Astrocyte (in vitro differentiated cells and primary cell): ENCODE results near the gene TMA7B. TPM values are rescaled to one million over a fixed set of nuclear protein-coding genes. Genes with fewer than 3 reads are reported as not detected.

Source experiments
- DNase-seq: peaks from one replicate; pipeline ENCODE4 v3.0.0-alpha.2; 2010; ENCODE audit warnings: low read depth
- FAIRE-seq: peaks from 2 replicates; lab custom pipeline; 2011; peaks lifted over from hg19 to GRCh38; lab: Jason Lieb, UNC
- H2AFZ ChIP-seq: 2 replicates; pipeline ENCODE4 v1.6.0; 2012; ENCODE audit warnings: low read depth, low read length, inconsistent platforms
- H3K27ac ChIP-seq: 2 replicates; pipeline ENCODE4 v1.5.1; 2011; ENCODE audit warnings: low read depth, low read length, inconsistent platforms
- H3K27me3 ChIP-seq: 2 replicates; pipeline ENCODE4 v1.6.0; 2011; ENCODE audit warnings: low read length, inconsistent platforms; ENCODE audit not compliant: insufficient read depth
- H3K36me3 ChIP-seq: 2 replicates; pipeline ENCODE4 v1.5.1; 2011; ENCODE audit warnings: low read length, inconsistent platforms; ENCODE audit not compliant: insufficient read depth
- H3K4me1 ChIP-seq: 2 replicates; pipeline ENCODE4 v1.5.1; 2011; ENCODE audit warnings: low read length, inconsistent platforms; ENCODE audit not compliant: insufficient read depth
- H3K4me2 ChIP-seq: 2 replicates; pipeline ENCODE4 v1.6.0; 2012; ENCODE audit warnings: low read length, inconsistent platforms
- H3K4me3 ChIP-seq: 2 replicates; pipeline ENCODE4 v1.5.1; 2011; ENCODE audit warnings: low read depth, mild to moderate bottlenecking, low read length, inconsistent platforms; ENCODE audit not compliant: insufficient read depth
- H3K79me2 ChIP-seq: 2 replicates; pipeline ENCODE4 v1.6.0; 2012; ENCODE audit warnings: mild to moderate bottlenecking, low read length, inconsistent platforms; ENCODE audit not compliant: insufficient read depth
- H3K9ac ChIP-seq: 2 replicates; pipeline ENCODE4 v1.6.0; 2012; ENCODE audit warnings: mild to moderate bottlenecking, low read length, inconsistent platforms
- H3K9me3 ChIP-seq: 2 replicates; pipeline ENCODE4 v1.5.1; 2012; ENCODE audit warnings: low read depth, mild to moderate bottlenecking, low read length, inconsistent platforms; ENCODE audit not compliant: insufficient read depth
- H4K20me1 ChIP-seq: 2 replicates; pipeline ENCODE4 v1.6.0; 2012; ENCODE audit warnings: low read length, inconsistent platforms; ENCODE audit not compliant: insufficient read depth
- H3K27ac Mint-ChIP-seq: one replicate; pipeline ENCODE4 v1.8.0; 2021; ENCODE audit warnings: mild to moderate bottlenecking, mixed read lengths; ENCODE audit not compliant: unreplicated experiment
- H3K27me3 Mint-ChIP-seq: one replicate; pipeline ENCODE4 v1.8.0; 2021; ENCODE audit warnings: low read depth, mixed read lengths; ENCODE audit not compliant: unreplicated experiment
- H3K36me3 Mint-ChIP-seq: one replicate; pipeline ENCODE4 v1.8.0; 2021; ENCODE audit warnings: low read depth, mixed read lengths; ENCODE audit not compliant: unreplicated experiment
- H3K4me1 Mint-ChIP-seq: one replicate; pipeline ENCODE4 v1.8.0; 2021; ENCODE audit warnings: low read depth, mixed read lengths; ENCODE audit not compliant: unreplicated experiment
- H3K4me3 Mint-ChIP-seq: one replicate; pipeline ENCODE4 v1.8.0; 2021; ENCODE audit warnings: mild to moderate bottlenecking, moderate library complexity, mixed read lengths; ENCODE audit not compliant: unreplicated experiment
- H3K9me3 Mint-ChIP-seq: one replicate; pipeline ENCODE4 v1.8.0; 2021; ENCODE audit warnings: mild to moderate bottlenecking, mixed read lengths; ENCODE audit not compliant: unreplicated experiment
- CTCF ChIP-seq: IDR thresholded peaks from 2 replicates; pipeline ENCODE4 v1.5.1; 2011; ENCODE audit warnings: low read depth, mild to moderate bottlenecking, inconsistent platforms, low read length, moderate library complexity; ENCODE audit not compliant: insufficient read depth
- EZH2 ChIP-seq: IDR thresholded peaks from 2 replicates; pipeline ENCODE4 v1.6.1; 2012; ENCODE audit warnings: mild to moderate bottlenecking, low read length, inconsistent platforms; ENCODE audit not compliant: insufficient read depth
- total RNA-seq: library from RNA; stranded (reverse); gene quantifications from 2 replicates; pipeline ENCODE4 v1.2.1, GENCODE V29; 2021

The TMA7B gene
- total RNA-seq, 1 donor from 2014 or later, result not detected

DNA sequence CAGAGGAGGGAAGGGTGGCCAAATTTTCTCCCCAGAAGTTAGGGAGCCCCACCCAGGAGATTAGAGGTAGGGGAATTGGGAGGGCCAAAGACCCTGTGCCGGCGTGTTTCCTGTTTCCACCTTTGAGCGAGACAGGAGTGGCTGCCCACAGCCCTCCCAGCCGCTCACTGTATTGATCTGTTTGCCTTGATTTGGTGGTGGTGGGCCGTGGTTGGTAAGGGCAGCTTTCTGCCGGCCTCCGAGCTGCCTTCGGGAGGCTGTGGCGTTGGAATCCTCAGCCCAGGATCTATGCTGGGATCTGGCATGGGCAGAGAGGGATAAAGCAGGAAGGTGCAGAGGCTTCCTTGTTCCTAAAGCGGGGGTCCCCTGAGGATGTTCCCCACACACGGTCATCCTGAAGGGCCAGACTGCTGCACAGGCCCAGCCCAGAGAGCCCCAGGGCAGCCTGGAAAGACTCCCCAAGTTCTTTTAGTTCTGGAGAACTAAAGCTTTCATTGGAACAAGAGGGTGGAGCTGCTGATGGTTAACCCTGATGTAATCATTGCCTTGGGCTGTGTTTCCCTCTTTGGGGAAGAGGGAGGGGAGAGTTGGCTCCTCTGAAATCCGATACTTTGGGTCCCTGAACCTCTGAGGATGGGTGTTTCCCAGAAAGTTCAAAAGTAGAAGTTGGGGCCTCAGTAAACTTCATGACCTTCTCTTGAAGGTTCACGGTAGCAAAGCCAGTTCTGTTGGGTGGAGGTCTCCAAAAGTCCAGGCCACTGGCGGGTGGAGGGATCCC is 41.8 kb downstream of the TMA7B start:
- Histone ChIP-seq H3K4me3 (no peak overlapping the region), H2AFZ (no peak overlapping the region), H3K27ac (no peak overlapping the region), H3K27me3 (peaks cover 11% of the 10 kb centered on the region), H3K4me1 (peaks cover 14% of the 10 kb centered on the region), H4K20me1 (no peaks in the 10 kb centered on the region), H3K9me3 (no peaks in the 10 kb centered on the region), H3K9ac (no peak overlapping the region), H3K4me2 (no peak overlapping the region), H3K79me2 (no peaks in the 10 kb centered on the region), H3K36me3 (no peaks in the 10 kb centered on the region)
- Mint-ChIP-seq H3K27ac (no peak overlapping the region), H3K9me3 (peaks cover 2% of the 10 kb centered on the region), H3K4me3 (no peak overlapping the region), H3K36me3 (no peaks in the 10 kb centered on the region), H3K27me3 (peaks cover 7% of the 10 kb centered on the region), H3K4me1 (peaks cover 27% of the 10 kb centered on the region)
- no peak for FAIRE-seq
- DNase-seq, result no peak
- TF ChIP-seq CTCF, result no peak
- TF ChIP-seq EZH2, result no peak

DNA sequence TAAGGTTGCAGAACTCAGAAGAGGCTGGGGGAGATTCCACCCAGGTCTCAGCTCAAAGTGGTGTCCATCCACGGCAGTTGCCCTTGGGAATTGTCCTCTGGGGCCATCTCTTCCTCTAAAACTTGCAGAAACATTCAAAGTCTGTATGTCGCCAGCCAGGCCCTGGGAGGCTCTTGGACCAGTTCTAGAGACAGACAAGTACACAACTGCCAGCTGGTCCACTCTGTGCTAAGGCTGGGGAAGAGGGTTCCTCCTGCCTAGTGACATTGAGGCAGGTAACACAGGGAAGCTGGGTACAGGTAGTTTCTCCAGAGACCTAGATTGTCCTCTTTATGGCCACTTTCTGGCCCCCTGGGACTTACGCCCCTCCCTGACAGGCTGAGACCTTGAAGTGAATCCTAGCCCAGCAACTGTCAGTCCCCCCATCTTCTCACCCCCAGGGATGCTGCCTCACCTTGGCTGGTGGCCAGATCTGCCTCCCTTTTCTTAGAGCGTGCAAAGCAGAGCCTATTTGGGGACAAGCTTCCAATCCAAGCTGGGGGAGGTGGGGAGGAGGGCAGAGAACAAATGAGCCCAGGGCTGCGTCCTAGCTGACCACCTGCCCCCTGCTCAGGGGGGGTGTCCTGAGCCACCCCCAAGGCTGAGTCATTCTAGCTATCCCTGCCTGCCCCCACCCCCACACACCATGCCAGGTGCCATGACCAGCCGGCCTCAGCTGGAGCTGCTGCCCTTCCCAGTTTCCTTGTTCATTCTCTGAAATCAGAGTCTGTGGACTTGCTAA is 42.9 kb downstream of the TMA7B start:
- Histone ChIP-seq H3K27me3 (peaks cover 17% of the 10 kb centered on the region), H3K9me3 (no peaks in the 10 kb centered on the region), H3K79me2 (no peaks in the 10 kb centered on the region), H3K4me2 (no peak overlapping the region), H3K4me1 (peaks cover 11% of the 10 kb centered on the region), H4K20me1 (no peaks in the 10 kb centered on the region), H3K4me3 (no peak overlapping the region), H3K9ac (no peak overlapping the region), H3K36me3 (no peaks in the 10 kb centered on the region), H2AFZ (no peak overlapping the region), H3K27ac (no peak overlapping the region)
- Mint-ChIP-seq H3K36me3 (no peaks in the 10 kb centered on the region), H3K4me3 (no peak overlapping the region), H3K27me3 (peaks cover 11% of the 10 kb centered on the region), H3K4me1 (peaks cover 20% of the 10 kb centered on the region), H3K27ac (no peak overlapping the region), H3K9me3 (peaks cover 2% of the 10 kb centered on the region)
- TF ChIP-seq CTCF, result no peak
- no peak for TF ChIP-seq EZH2
- FAIRE-seq, result no peak
- no peak for DNase-seq
